GM18519 (cell line): ENCODE results near the gene NFIB.

Experiments used
- ATAC-seq: cut with Tn5 transposase; IDR thresholded peaks from one replicate; pipeline ENCODE4 v1.9.1; 2021; ENCODE audit warnings: mild to moderate bottlenecking, moderate library complexity; ENCODE audit not compliant: unreplicated experiment, low FRiP score

NFIB gene

DNA sequence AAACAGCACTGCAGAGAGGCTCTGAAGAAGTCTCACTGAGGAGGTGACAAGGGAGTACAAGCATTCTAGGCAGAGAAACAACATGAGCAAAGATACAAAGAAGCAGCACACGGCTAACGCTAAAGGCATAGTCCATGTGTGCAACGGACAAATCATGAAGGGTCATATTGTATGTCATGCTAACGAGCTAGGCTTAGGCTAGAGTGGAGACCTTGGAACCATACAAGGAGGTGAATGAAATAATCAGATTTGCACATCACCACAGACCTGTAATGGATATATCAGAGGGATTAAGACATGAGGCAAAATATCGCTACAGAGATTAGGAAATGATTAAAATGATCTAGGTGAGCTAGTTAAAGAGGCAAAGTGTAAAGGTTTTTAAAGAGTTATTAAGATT lies 145.6 kb downstream of the NFIB start:
- no peak for ATAC-seq

DNA sequence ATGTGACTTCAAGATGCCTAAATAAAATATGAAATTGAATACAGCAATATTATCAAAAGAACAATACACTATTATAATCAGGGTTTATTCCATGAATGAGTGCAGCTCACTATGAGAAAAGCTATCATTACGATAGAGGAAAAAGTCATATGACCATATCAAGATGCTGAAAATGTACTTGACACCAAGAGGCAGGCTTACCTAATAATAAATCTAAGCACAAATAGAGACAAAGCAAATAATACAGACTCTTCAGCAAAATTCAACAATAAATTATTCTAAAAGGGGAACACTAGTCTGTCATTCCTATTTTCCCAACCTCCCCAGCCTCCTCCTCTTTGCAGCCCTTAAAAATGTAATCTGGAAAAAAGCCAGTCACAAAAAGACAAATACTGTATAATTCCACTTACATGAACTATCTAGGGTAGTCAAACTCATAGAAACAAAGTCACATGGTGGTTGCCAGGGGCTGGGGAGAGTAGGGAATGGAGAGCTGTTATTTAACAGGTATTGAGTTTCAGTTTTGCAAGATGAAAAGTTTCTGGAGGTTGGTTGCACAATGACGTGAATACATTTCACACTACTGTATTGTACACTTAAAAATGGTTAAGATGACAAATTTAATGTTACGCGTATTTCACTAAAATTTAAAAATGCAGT lies 148.4 kb downstream of the NFIB start:
- no peak for ATAC-seq

DNA sequence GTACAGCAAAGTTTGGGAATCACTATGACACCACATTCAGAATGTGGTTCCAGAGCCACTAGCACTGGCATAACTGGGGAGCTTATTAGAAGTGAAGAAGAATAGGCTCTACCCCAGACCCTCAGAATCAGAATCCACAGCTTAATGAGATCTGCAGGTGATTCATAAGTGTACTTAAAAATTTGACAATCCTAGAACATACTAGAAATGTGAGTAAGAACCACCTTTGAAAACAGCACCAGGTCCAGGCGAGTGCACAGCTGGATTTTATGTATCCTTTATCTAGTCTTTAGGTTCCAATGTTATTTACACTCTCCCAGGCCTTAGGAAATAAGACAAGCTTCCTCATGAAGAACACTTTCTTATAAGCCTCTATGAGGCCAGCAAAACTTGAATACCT lies 149.0 kb downstream of the NFIB start:
- no peak for ATAC-seq

DNA sequence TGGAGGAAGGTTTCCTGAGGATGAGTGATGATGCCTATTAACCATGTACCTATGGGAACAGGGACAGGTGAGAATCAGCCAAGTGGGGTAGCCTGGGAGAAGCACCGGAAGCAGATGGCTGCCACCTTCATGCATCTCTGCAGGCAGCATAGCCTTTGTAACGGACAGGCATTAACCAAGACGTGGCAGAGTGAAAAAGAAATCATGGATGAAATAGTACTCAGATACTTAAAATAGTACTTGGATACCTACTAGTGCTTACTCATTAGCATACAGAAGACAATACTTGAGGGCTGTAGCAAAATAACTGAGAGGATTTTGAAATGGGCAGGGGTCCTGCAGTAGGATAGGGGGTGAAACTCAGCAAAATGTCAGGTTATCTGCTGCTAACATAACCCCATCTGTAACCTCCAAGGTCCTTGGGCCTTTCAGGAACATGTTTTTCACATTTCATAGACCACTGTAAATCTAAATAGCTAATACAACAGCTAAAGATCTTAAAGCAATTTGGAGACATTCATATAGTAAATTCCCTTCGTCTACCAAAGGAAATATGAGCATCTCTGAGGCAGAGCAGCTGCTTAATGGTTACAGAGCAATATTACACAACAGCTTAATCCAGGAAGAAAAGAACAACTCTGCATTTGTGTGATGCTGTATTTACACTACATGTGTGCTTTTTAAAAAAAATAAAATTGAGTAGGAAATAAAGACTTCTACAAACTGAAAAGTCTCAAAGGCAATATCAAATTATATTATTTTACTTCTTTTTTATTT lies 154.3 kb downstream of the NFIB start:
- ATAC-seq = no peak

DNA sequence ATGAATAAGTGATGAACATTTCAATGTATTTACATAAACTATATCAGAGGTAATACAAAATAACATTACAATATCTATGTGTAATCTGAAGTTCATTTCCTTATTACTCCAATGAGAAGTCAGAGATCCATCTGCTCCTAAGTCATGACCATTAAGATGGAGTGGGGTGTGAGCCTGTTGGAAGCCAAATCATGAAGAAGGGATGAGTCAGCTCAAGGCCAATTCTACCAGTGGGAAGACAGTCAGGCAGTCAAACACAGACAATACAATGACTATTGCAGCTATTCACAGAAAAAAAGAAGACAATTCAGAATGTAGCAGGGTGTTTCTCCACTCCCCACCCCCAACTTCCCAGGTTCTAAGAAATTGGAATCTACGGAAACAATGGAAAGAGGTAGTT lies 155.0 kb downstream of the NFIB start:
- no peak for ATAC-seq

DNA sequence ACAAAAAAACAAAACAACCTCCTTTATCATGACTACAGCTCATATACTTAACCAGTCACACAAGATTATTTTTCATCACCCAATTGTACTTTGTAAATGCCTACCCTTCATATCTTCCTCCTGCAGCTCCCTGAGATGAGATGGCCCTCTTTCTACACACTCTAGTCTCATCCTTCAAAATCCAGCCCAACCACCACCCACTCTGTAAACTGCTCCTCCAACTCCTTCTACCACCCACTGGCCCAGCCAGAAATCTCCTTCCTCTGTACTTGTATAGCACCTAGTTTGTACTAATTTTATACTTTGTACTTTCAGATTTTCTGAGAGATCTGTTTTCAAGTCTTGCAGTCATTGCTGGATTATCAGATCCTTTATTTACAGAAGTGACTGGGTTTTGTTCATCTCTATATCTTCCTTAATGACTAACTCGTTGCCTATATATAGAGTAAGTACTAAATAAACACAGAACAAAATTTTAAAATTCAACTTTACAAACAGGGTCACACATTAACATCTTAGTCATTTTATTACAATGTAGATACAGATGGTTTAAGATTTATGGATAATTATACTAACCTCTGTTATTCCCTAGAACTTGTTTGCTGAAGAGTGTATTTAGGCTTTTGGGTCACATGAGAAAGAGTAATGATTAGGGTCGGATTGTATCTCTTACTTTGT lies 155.7 kb downstream of the NFIB start:
- ATAC-seq = no peak

DNA sequence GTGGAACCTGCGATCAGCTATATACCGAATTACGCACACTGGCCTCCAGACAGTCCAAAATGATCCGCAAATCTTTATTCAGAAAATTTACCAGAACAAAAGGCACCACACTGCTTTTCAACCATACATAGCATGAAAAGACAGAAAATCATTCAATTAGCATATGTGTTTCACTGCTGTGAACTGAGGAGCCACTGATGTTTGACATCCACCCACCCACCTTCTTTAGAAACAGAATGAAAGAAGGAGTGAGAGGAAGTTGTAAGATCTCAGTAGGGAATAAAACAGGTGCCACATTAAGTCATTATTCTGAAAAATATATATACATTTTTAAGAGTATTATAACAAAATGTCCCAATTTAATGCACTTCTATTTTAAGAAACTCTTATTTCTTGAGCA lies 156.8 kb downstream of the NFIB start:
- no peak for ATAC-seq

DNA sequence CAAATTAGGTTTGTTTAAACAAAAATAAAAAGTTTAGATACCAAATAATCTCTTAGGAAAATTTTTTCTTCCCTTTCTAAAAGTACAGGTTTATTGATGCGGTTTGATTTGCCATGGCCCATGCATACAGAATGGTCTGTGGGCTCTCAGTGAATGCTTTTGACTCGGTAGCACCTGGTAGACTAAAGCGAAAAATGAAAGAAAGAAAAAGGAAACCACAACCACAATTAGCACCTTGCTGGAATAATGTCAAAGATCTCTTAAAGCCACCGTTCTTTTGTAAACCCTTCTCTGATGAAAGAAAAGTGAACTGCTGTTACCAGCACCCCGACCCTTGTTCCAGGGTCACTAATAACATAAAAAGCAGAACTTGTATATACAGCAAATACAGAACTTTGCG lies 157.9 kb downstream of the NFIB start:
- ATAC-seq = peak; percentile 94

DNA sequence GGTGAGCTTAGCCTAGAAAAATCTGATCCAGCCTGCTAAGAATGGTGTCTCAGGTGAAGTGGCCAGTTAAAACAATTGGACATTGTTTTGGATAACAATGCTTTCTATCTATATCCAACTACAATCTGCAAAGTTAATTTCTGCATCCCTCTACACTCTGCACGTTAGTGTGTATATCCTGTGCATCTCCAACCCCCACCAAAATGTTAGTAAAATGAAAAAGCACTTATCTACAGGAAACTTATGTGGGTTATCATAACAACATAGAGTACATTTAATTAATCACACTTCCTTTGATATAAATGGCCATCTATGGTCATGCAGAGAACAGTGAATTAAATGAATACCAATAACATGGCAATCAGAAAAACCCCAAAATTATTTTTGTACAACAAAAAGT lies 158.7 kb downstream of the NFIB start:
- no peak for ATAC-seq

DNA sequence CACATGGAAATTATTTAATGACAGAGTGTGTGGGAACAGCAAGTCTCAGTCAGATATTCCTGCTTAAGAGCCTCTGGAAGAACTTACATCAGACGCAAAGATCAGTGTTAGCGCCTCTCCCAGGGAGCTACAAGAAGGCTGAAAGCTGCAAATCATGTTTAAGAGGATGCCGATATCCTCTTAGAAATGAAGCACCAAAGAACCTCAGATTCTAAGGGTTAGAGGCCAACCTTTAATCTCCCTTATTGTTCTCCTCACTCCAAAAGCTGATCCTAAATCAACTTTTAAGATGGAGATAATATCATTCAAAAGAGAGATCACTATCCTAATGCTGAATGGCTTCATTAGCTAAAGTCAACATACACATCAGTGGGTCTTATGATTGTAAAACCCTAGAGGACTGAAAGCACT lies 160.6 kb downstream of the NFIB start:
- ATAC-seq = no peak

DNA sequence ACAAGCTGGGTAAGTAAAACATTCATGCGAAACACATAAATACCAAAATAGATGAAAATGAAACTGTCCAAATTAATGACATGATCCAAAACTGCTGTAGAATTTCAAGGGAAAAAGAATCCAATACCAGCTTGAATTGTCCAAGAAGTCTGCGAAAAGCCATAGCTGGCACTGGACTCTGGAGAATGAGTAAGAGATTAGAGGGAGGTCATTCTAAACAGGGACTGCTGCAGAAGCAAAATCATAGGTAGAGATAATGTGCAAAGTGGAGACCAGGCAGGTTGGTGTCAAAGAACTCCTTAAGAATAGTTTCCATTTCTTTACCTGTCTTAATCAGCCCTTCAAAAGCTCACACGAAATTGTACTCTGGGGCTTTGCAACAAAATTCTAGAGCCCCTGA lies 162.5 kb downstream of the NFIB start:
- no peak for ATAC-seq

DNA sequence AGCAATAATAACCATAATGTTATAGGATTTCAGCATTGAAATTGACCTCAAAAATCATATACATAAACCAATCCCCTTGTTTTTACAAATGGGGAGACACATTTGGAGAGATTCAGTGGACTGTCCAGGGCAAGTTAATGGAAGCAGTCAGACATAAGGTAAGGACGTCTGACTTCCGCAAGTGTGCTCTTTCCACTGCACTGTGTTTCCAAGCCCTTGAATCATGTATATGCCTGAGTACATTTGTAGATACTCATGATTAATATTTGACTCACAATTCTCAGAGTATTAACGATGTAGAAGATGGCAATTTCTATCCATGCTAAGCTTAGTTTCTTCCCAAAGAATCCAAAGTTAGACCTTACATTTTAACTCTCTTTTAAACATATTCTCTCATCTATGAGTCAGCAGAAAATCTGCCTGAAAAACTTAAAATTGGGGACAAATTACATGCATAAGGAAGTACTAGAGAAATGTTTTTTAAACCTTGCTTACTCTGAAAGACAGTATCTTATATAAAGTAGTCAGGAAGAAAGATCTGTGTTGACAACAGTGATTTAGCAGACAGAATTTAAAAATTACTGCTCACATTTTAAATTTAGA lies 165.3 kb downstream of the NFIB start:
- no peak for ATAC-seq

DNA sequence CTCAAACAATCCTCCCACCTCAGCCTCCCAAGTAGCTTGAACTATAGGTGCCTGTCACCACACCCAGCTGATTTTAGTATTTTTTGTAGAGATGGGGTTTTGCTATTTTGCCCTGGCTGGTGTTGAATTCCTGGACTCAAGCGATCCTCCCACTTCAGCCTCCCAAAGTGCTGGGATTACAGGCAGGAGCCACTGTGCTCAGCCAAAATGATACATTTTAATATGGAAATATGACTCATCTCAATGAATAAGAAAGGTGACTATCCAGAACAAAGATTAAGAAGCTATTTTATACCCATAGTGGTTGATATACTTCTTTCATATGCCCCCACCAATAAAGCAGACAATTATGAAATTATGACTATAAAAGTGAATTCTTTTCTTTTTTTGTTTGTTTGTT lies 166.2 kb downstream of the NFIB start:
- no peak for ATAC-seq

DNA sequence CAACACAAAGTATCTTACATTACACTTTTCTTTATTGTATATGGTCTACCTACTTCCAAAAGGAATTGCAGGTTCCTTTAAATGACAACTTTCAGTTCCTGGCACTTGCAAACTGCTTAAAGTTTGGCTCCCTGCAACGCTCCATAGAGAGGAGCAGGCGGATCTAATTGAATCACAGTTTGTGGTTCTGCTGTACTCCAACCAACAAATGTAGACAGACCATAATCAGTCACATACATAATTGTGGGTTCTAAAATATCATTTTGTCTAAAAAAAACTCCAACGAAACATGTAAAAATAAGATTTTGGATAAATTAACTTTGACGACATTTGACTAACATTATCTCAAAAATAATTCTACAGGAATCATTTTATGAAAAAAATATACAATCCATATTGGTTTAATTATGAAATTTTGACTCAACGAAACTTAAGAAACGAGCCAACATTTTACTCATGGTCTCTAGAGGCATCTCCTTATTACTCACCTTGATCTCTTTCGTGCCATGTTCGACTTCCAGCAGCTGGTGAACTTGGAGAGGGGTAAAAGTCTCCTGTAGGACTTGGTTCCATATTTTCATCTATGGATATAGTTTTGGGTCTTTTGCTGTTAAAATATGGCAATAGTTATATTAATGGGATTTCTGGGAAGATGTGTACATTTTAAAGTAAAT lies 167.6 kb downstream of the NFIB start:
- no peak for ATAC-seq

DNA sequence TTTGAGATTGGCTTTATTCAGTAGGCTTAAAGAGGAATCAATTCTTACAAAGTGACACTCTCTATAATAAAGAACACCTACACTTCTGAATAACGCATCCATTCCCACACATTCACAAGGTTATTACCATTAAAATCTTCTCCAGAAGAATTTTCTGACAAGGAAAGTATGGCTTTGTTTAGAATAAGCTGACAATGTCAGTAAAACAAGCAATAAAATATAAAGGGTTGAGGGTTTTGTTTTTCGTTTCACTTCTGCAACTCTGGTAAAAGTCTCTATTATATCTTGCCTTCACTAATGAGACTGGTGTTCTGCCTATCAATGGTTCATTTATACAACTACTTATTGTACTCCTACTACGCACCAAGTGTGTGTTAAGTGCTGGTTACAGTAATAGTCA lies 169.7 kb downstream of the NFIB start:
- ATAC-seq = no peak

DNA sequence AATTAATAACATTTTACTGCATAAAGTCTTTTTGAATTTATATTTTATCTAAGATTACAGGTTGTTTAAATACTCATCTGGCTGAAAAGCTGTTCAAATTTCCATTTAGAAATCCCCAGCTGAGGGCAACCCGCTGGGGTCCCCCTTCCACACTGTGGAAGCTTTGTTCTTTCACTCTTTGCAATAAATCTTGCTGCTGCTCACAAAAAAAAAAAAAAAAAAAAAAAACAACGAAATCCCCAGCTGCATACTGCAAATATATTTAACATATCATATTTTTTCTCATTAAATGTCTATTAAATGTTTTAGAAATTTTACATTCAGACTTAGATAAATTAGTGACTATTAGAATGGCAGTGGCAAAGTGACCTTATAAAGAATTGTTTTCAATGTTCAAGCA lies 172.2 kb downstream of the NFIB start:
- ATAC-seq = no peak

DNA sequence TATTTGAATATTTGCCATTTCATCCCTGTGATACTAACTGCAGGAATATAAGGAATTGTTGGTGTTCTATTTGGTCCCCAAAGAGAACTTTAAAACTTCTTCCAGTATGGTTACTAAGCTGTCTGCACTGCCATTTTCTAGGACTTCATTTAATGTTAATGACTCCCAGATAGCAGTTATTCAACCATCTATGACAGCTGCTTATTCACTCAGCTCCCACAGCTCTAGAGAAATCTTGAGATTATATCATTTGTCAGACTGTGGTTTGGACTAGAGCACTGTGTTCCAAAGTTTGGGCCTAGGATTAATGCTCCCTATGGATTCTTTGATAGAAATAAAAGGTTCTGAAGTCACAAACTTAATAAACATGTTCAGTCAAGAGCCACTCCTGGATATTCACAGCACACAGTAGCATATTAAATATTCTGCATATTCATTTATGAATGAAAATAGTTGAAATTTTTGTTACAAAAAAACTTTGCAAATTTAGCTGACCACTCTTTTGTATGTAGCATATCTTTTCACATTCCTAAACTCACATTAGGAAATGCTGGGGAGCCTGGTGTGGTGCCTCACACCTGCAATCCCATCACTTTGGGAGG lies 173.7 kb downstream of the NFIB start:
- ATAC-seq = no peak

DNA sequence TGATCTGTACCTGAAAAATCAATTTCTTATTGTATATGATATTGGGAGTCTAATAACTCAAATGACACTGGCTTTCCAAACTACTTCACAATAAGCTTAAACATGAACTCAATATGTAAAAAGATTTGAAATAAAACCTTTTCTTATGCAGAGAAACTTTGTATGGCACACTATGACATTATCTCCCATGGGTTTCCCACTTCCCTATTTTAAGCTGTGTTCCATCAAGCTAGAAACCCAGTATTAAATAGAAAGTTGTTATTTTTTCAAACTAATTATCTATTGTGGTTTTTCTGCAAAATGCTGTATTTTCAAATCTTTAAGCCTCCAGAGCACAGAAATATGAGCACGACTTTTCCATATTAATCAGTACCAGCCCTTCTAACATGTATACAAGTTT lies 174.7 kb downstream of the NFIB start:
- ATAC-seq = no peak

DNA sequence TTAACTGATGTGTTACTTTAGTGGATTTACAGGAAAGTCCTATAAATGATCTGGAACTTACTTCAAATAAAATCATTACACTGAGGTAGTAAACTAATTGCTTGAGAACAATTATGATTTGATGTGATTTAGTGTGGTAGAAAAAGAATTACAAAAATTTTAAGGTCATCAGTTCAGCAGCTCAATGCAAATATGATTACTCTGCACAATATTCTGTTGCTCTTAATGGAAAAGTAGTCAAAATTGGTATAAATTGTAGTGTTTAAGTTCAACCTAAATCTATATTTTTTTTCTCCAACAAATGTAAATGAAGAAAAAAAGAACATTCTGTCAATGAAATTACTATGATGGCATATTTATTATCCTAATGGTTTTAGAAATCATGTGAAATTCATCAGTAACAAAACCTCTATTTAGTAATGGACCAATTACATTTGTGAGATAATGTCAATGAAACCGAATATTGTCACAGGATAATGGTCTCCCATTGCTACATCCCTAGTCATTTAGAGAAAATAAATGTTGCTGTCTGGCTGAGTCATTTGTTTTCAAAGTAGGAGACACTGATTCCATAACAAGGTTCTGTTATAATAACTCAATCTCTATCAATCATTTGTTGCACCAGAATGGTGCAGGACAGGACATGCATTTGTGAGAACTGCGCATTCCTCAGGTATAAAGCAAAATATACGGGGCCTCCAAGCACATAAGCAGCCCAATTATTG lies 177.1 kb downstream of the NFIB start:
- ATAC-seq = no peak
